ENCODE measurements around the gene MYBPC3.
A peak's percentile ranks its signal among the peaks of the same experiment; 100 is the strongest.

The MYBPC3 gene

DNA sequence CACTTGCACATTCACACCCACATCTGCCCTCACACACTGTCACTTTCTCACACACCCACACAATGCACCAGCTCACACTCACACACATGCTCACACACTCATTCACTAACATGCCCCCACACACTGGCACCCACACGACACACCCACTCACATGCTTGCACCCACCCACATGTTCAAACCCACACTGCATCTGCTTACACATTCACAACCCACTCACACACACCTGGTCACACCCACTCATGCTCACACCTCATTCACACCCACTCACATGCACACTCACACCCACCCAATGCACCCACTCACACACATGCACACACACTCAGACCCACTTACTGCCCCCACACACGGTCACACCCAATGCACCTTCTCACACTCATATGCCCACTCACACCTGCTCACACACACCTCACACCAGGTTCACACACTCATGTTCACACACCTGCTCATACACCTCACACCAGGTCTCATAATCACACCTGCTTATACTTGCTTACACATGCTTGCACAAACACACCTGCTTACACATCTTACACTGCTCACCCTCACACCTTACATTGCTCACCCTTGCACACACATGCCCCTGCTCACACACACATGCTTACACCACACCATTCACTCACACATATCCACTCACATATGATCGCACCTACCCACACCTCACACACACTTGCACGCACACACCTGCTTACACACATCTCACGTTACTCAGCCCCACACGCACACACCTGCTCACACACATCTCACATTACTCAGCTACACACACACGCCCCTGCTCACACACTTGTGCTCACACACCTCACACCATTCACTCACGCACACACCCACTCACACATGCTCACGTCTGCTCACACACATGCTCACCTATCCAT, 3.9 kb upstream of the MYBPC3 start:
- no peak for DNase-seq

DNA sequence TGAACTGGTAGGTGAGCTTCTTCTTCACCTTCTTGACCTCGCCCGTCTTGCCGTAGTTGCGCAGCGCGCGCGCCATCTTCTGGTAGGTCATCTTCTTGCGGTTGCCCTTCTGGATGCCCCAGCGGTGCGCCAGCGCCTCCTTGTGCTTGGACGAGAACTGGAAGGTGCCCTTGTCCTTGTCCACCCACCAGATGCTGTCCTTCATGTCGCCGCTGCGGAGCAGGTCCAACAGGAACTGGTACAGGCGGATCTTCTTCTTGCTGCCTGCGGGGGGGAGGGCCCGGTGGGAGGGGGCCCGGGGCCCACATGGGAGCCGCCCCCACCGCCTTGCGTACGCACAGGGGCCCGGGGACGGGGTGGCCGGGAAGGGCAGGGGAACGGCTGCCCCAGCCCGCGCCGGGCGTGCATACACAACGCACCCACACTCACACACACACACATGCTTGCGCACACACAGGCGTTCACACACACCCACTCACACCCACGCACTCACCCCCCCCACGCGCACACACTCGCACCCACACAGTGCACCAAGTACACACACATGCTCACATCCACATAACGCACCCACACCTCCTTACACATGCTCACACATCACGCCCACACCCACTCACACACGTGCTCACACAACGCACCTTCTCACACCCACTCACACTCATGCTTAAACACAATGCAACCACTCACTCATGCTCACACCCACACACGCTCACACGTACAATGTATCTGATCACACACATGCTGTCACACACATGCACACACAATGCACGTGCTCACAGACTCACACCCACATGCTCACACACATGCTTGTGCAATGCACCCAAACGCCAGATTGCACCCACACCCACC, 3.0 kb upstream of the MYBPC3 start:
- peak; percentile 82 for DNase-seq

DNA sequence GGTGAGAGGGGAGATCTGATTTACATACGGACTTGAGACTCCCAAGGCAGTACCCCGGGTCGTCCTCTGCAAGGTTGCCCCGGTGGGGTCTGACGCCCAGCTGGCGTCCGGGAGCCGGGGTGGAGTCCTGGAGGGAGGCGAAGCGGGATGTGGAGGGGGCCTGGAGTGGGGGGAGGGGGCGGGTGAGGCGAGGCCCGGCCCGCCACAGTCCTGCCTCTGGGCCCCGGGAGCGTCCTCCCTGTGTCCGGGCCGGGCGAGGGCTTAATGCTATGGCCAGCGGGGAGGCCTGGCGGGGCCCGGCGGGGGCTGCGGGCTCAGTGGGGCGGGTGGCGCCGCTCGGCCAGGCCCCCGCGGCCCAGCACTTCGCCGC, 2.4 kb upstream of the MYBPC3 start:
- no peak for DNase-seq

DNA sequence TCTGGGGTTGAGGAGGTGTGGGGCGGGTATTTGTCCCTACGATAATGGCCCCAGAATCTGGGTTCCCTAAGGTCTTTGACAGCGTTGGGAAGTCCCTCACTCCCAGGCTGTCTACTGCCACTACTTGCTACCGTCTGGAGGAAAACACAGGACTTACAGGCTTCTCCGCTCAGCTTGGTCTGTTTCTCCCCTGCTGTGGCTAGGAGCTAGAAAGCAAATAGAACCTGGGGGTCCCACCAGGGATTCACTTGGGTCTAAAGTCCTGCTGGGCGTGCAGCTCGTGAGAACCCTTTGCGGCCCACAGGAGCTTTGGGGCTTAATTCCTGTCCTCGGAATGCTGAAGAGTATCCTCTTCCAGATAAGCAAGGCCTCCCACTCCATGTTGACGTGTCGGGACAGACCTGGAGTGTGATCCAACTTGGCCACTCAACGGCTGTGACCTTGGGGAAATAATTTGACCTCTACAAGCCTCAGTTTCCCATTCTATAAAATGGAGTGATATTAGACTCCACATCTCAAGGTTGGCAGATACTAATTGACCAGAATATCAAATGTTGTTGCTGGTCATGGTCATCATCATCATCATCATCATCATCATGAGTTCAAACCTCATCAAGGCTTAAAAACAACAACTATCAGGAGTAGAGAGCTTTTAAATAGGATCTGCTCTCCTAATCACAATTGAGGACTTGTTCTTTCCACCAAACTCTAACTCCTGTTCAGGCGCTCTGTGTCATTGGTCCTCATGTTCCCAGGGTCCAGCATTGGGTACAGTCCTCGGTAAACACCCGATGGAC, 1.7 kb upstream of the MYBPC3 start:
- DNase-seq = no peak

DNA sequence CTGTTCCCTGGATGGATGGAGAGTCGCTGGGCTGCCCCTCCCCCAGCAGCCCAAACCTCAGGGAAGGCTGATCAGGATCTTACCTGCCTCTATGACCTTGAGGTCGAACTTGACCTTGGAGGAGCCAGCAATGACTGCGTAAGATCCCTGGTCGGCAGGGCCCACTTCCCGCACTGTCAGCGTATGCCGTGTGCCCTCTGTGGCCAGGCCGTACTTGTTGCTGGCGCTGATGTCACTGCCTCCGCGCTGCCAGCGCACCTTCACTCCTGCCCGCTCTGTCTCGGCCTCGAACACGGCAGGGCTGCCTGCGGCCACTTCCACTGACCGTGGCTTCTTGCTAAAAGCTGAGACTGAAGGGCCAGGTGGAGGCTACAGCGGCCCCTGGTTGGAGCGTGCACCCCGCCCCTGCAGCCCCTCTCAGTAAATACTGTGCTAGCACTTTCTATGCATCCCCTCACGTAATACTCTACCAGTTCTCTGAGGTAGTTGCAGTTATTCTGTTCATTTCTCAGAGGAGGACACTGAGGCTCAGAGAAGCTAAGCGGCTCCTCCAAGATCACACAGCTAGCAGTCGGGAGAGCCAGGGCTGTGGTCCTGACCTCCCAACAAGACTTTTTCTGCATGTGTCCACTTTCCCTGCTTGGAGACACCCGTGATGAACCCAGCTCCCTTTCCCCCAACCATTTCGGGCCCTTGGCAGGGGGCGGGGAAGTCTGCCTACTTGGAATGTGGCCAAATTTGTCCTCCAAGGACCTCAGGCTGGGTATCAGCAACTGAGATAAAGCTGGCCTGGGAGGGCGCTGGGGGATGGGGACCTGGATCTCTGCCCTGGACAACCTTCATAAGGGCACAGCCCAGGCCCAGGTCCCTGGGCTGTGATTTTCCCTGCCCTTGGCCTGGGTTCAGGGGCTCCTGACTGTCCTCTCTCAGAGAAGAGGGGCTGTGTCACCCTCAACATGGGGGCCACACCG, 1.1 kb downstream of the MYBPC3 start:
- no peak for DNase-seq

DNA sequence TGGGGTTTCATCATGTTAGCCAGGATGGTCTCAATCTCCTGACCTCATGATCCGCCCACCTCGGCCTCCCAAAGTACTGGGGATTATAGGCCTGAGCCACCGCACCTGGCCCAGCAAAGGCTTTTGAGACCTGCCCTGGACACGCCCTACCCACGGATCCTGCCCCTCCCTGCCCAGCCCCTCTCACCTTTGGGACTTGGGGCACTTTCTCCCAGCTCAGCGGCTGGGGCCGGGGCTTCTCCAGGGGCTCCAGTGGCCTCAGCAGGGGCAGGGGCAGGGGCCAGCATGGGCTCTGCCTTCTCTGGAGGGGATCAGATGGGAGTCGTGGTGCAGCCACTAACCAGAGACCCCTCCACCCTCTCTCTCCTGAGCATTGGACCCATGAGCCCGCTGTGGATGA, 2.2 kb downstream of the MYBPC3 start:
- no peak for DNase-seq

DNA sequence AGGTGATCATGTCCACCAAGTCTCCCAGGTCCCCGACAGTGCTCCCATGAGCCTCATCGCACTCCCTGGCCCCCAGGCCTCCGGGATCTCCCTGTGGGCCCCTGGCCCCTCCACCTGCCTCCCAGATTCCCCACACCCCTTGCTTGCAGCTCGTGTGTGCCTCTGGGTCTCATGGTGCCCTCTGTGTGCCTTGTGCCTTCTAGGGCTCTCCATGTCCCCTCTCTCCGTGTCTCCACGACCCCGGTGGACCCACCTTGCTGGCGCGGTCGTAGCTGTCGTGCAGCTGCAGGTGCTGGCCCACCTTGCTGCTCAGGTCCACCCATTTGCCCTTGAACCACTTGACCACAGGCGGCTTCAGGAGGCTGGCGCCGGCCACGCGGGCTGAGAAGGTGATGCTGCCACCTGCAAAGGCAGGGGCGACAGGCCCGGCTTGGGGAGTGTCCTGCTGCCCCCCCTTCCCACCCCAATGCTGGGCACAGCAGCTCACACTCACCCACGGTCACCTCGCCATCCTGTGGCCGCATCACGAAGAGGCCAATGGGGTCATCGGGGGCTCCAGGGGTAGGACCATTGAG, 2.9 kb downstream of the MYBPC3 start:
- DNase-seq = no peak

DNA sequence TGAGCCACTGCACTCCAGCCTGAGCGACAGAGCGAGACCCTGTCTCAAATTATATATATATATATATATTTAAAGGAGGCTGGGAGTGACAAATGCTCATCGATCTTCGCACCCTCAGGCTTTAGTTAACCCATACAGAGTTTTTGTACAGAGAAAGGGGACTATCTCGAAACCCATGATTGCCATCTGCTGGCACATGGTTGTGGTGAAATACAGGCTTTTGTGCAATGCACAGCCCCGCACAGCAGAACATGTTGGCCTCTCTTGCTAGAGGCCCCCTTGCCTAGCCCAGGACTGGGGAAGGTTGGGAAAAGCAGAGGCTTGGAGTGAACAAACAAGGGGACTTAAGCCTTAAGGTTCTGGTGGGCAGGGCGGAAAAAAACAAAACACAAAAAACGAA, 3.6 kb downstream of the MYBPC3 start:
- no peak for DNase-seq

DNA sequence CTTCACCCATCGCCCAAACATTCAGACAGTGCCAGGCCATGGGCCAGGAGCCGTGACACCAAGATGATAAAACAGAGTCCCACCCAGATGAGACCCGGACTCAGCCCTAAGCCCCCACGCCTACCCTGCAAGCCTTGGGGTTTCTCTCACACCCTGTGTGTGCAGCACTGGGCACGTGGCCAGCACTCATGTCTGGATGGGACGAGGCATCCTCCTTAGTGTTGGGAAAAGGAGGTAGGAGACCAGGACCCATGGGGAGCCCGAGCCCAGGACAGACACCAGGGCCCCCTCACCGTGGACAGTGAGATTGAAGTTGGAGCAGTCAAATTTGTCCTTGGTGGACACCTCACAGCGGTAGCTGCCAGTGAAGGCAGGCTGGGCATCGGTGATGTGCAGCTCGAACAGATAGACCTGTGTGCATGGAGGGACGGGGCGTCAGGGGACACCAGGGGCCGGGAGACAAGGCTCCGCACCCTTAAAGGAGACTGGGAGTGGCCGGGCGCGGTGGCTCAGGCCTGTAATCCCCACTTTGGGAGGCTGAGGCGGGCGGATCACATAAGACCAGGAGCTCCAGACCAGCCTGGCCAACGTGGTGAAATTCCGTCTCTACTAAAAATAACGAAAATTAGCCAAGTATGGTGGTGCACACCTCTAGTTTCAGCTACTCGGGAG, 4.2 kb downstream of the MYBPC3 start:
- no peak for DNase-seq

DNA sequence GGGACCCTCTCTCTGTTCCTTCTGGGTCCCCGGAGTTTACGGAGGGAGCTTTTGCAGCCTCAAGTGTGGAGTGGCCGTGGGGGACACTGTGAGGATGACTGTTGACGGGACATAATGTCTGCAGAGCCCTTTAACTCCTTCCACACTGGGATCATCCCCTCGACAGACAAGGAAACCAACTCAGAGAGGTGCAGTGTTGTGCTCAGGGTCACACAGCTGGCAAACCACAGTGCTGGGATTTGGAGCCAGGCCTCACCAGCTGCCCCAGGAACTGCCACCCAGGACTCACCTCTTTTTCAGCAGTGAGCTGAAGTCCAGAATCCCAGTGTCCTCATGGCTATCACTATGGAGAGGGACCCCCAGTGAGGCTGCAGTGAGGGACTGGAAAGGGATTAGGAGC, 5.4 kb downstream of the MYBPC3 start:
- no peak for DNase-seq

DNA sequence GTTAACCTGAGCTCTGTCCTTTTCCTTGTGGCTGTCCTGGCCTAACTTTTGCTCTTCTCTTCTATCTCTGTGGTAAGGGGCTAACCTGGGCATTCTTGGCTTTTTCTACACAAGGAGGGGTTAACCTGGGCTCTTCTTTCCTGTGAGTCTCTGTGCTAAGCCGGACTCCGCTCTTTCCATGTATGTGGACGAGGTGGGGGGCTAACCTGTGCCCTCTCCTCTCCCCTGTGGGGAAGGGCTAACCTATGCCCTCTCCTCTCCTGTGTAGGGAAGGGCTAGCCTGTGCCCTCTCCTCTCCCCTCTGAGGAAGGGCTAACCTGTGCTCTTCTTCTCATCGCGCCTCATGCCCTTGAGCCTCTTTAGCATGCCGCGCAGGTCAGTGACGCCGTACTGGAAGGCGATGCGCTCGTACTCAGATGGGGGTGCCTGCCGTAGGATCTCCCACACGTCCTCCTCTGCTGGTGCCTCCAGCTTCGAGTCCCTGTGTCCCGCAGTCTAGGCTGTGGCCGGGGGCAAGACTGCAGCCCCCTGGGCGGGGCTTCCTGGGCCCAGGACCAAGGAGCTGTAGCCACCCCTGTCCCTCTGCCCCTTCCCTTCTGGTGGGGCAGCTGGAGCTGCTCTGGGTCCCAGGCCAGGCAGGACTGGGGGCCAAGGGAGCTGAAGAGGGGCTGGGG, 6.5 kb downstream of the MYBPC3 start:
- no peak for DNase-seq

DNA sequence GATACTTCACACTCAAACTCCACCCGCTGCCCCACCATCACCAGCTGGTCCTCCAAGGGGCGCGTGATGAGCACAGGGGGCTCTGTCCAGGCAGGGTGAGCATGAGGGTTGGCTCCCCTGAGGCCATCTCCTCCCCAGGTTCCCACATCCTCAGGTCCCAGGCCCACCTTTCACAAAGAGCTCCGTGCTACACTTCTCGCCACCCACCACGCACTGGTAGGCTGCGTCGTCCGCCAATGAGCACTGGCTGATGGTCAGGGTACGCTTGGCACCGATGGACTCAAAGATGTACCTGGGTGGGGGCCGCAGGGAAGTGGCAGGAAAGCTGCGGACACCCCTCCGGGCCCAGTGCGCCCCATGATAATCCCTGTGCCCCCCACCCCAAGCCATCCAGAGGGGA, 9.6 kb downstream of the MYBPC3 start:
- no peak for DNase-seq

DNA sequence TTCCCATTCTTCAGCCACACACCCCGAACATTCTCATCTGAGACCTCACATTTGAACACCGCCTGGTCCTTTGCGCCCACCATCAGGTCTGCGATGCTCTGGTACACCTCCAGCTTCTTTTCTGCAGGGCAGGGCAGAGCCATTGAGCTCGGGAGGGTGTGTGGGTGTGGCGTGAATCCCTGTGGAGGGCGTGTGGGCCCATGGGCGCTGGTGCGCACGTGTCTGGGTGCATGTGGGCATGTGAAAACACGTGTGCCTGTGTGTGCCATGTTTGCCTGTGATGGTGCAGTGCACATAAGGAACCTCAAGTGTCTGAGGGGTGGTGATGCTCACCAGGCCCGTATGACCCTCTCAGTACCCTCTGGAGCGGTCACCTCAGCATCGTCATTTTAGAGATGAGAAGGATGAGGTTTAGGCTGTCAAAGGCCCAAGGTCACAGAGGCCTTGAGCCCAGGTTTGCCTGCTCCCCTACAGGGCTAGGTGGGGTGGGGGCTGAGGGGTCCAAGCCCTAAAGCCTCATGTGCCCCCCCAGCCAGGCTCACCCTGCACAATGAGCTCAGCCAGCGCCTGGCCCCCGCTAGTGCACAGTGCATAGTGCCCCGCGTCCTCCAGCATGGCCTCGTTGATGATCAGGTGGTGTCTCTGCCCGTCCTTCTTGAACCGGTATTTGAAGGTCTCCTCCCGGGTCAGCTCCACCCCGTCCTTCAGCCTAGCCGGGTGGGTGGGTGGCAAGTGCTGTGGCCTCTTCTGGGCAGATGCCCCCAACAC, 10.3 kb downstream of the MYBPC3 start:
- no peak for DNase-seq

DNA sequence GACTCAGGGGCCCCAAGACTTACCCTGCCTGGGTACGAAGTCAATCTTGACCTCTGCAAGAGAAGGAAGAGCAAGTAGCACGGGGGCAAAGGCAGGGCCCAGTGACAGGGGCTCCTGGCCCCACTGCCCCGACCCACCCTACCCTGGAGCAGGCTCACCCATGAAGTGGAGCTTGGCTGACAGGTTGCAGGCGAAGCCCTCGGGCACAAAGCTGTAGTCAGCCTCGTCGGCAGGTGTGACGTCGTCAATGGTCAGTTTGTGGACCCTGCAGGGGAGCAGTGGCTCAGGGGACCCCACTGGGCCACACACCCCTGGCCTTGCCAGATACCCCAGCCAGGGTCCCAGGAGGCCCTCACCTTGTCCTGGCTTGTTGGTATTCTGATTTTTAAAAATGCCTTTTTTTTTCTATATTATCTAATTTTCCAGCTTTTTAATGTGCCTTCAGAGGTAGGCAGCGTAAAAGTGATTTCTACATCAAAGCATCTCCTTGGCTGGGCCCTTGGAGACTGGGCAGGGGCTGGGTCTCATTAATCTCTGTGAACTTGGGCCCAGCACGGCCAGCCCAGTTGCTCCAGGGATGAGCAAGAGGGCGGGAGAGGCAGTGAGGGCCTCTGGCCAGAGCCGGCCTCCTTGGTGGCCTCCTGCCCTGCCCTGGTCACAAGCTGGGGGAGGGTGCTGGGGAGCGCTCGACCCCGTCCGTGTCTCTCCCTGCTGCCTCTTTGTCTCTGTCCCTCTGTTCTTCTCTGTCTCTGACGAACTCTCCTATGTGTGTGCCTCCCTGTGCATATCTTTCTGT, 11.3 kb downstream of the MYBPC3 start:
- DNase-seq = no peak

DNA sequence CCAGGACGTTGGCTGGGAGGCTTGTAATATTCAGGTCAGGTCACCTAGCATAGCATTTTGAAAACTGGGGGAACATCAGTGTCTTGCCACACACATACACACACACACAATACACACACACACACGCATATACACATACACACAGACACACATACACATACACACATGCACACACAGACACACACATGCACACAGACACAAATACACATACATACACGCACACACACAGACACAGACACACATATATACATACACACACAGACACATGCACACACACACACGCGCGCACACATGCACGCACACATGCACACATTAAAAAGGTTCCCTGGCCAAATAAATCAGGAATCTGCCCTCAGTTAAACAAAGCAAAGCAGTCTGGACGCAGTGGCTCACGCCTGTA, 12.5 kb downstream of the MYBPC3 start:
- no peak for DNase-seq

DNA sequence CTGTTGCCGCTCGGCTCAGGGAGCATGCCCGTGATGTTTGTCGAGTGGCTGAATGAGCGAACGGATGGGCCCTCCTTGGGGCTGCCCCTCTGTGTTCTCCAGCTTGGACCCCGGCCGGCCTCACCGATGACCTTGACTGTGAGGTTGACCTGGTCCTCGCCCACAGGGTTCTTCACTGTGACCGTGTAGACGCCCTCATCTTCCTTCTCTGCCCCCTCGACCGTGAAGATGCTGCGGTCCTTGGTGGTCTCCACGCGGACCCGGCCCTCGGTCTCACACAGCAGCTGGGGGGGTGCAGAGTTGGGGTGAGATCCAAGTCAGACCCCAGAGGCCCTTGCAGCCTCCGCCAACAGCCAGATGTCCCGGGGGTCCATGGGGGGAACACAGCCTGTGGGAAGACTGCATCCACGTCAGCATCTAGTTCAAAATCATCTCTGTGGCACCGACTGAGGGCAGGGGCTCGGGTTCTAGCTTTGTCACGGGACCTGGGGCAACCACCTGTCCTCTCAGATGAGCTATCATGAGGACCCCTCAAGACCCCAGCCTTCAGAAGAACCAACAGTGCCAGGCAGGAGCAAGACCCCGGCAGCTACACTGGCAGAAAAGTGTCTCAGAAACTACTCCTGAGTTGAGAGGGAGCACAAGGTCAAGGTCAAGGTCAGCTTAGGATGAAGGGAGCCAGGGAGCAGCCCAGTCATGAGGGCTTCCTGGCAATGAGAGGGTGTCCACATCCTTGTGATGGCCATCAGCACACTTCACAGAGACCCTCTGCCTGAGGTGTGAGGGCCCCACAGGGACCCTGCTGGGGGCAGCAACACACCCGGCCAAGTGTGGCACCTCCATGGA, 13.9 kb downstream of the MYBPC3 start:
- DNase-seq = no peak

DNA sequence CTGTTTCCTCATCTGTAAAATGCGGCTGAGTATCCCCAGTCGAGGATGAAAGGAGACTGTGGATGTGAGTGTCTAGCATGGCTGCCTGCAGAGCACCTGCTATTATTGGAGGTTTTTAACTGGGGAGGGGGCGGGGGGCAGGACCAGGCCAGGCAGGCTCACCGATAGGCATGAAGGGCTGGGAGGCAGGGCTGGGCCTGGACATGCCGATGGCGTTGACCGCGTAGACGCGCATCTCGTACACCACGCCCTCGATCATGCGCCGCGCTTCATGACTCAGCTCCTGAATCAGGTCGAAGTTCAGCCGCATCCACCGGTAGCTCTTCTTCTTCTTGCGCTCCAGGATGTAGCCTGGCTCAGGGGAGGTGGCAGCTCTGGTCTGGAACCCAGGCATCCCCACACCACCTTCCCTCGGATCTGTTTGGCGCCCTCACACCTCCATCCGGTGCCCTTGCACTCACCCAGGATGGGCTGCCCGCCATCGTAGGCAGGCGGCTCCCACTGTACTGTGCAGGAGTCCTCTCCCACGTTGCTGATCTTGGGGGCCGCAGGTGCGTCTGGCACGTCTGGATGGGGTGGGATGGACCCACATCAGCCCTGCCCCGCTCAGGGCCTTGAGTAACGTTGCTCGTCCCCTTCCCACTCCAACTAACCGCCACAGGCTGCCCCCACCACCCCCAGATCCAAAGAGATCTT, 15.1 kb downstream of the MYBPC3 start:
- no peak for DNase-seq

All from NCI-H1417 treated with DMSO at 0.1 percent for 48 hours (cell line).